ENCODE measurements around the gene EXOC4.

EXOC4 gene

GRCh38 chr7:134034652-134035051 is 781.8 kb downstream of the EXOC4 start:
- H3K4me1 Mint-ChIP-seq (ENCODE audit: low read depth in 2 of 2) = peaks cover 13 to 22% of the 10 kb centered on the region in 2 donors

GRCh38 chr7:134037991-134038390 is 785.1 kb downstream of the EXOC4 start:
- H3K4me3 Mint-ChIP-seq = no peak overlapping the region
- no peaks in the 10 kb centered on the region for H3K9me3 Mint-ChIP-seq
- H3K27ac Mint-ChIP-seq = no peak overlapping the region
- no peaks in the 10 kb centered on the region for H3K27me3 Mint-ChIP-seq
- H3K36me3 Mint-ChIP-seq (ENCODE audit: insufficient read depth) = no peaks in the 10 kb centered on the region
- no peaks in the 10 kb centered on the region for H3K4me1 Mint-ChIP-seq (ENCODE audit: low read depth in 2 of 2)
- DNase-seq (no peak), ATAC-seq (replicated peaks) (no peak)

More at GRCh38 chr7:134034652-134035051, 781.8 kb downstream of the EXOC4 start:
- Mint-ChIP-seq H3K36me3 (ENCODE audit: insufficient read depth) (no peaks in the 10 kb centered on the region), H3K27ac (no peak overlapping the region), H3K27me3 (no peaks in the 10 kb centered on the region), H3K9me3 (no peaks in the 10 kb centered on the region), H3K4me3 (no peak overlapping the region)
- no peak for DNase-seq
- no peak for ATAC-seq (replicated peaks)

GRCh38 chr7:134040988-134041387 is 788.1 kb downstream of the EXOC4 start:
- Mint-ChIP-seq H3K36me3 (ENCODE audit: insufficient read depth) (no peaks in the 10 kb centered on the region), H3K9me3 (no peaks in the 10 kb centered on the region), H3K27me3 (no peaks in the 10 kb centered on the region), H3K4me3 (no peak overlapping the region), H3K4me1 (ENCODE audit: low read depth in 2 of 2) (no peaks in the 10 kb centered on the region), H3K27ac (no peak overlapping the region)
- DNase-seq = no peak
- ATAC-seq (replicated peaks) = no peak

- Mint-ChIP-seq H3K4me1 (ENCODE audit: low read depth in 2 of 2) (no peaks in the 10 kb centered on the region), H3K4me3 (no peak overlapping the region), H3K27ac (no peak overlapping the region), H3K36me3 (ENCODE audit: insufficient read depth) (no peaks in the 10 kb centered on the region), H3K9me3 (no peaks in the 10 kb centered on the region), H3K27me3 (no peaks in the 10 kb centered on the region)
- DNase-seq (no peak), ATAC-seq (replicated peaks) (no peak)
These were observed 788.6 kb downstream of the EXOC4 start for GRCh38 chr7:134041477-134041876.

GRCh38 chr7:134042307-134042706 is 789.4 kb downstream of the EXOC4 start:
- H3K27ac Mint-ChIP-seq = no peak overlapping the region
- no peaks in the 10 kb centered on the region for H3K36me3 Mint-ChIP-seq (ENCODE audit: insufficient read depth)
- H3K4me3 Mint-ChIP-seq = no peak overlapping the region
- ATAC-seq (replicated peaks) (no peak), DNase-seq (no peak)
- H3K4me1 Mint-ChIP-seq (ENCODE audit: low read depth in 2 of 2) = no peaks in the 10 kb centered on the region
- no peaks in the 10 kb centered on the region for H3K9me3 Mint-ChIP-seq
- no peaks in the 10 kb centered on the region for H3K27me3 Mint-ChIP-seq

- no peak overlapping the region for H3K27ac Mint-ChIP-seq
- no peaks in the 10 kb centered on the region for H3K4me1 Mint-ChIP-seq (ENCODE audit: low read depth in 2 of 2)
- DNase-seq (no peak), ATAC-seq (replicated peaks) (no peak)
- no peaks in the 10 kb centered on the region for H3K9me3 Mint-ChIP-seq
- no peaks in the 10 kb centered on the region for H3K36me3 Mint-ChIP-seq (ENCODE audit: insufficient read depth)
- H3K4me3 Mint-ChIP-seq = no peak overlapping the region
- no peaks in the 10 kb centered on the region for H3K27me3 Mint-ChIP-seq
These were observed 791.8 kb downstream of the EXOC4 start for GRCh38 chr7:134044682-134045081.

GRCh38 chr7:134045716-134046115 is 792.8 kb downstream of the EXOC4 start:
- no peak overlapping the region for H3K27ac Mint-ChIP-seq
- ATAC-seq (replicated peaks) (no peak), DNase-seq (no peak)
- no peak overlapping the region for H3K4me3 Mint-ChIP-seq
- H3K9me3 Mint-ChIP-seq = no peaks in the 10 kb centered on the region
- no peaks in the 10 kb centered on the region for H3K4me1 Mint-ChIP-seq (ENCODE audit: low read depth in 2 of 2)
- no peaks in the 10 kb centered on the region for H3K36me3 Mint-ChIP-seq (ENCODE audit: insufficient read depth)
- no peaks in the 10 kb centered on the region for H3K27me3 Mint-ChIP-seq

- Mint-ChIP-seq H3K9me3 (no peaks in the 10 kb centered on the region), H3K4me1 (ENCODE audit: low read depth in 2 of 2) (no peaks in the 10 kb centered on the region), H3K4me3 (no peak overlapping the region), H3K36me3 (ENCODE audit: insufficient read depth) (no peaks in the 10 kb centered on the region), H3K27ac (no peak overlapping the region), H3K27me3 (no peaks in the 10 kb centered on the region)
- ATAC-seq (replicated peaks) (no peak), DNase-seq (no peak)
These were observed 793.8 kb downstream of the EXOC4 start for GRCh38 chr7:134046594-134047128.

- H3K36me3 Mint-ChIP-seq (ENCODE audit: insufficient read depth) = no peaks in the 10 kb centered on the region
- no peaks in the 10 kb centered on the region for H3K9me3 Mint-ChIP-seq
- ATAC-seq (replicated peaks) (no peak), DNase-seq (no peak)
- H3K4me1 Mint-ChIP-seq (ENCODE audit: low read depth in 2 of 2) = no peaks in the 10 kb centered on the region
- H3K27me3 Mint-ChIP-seq = no peaks in the 10 kb centered on the region
- H3K27ac Mint-ChIP-seq = no peak overlapping the region
- no peak overlapping the region for H3K4me3 Mint-ChIP-seq
These were observed 794.8 kb downstream of the EXOC4 start for GRCh38 chr7:134047675-134048074.

- Mint-ChIP-seq H3K4me3 (no peak overlapping the region), H3K9me3 (no peaks in the 10 kb centered on the region), H3K36me3 (ENCODE audit: insufficient read depth) (no peaks in the 10 kb centered on the region), H3K27me3 (no peaks in the 10 kb centered on the region), H3K27ac (no peak overlapping the region), H3K4me1 (ENCODE audit: low read depth in 2 of 2) (no peaks in the 10 kb centered on the region)
- no peak for ATAC-seq (replicated peaks)
- no peak for DNase-seq
These were observed 795.3 kb downstream of the EXOC4 start for GRCh38 chr7:134048166-134048565.

- no peaks in the 10 kb centered on the region for H3K4me1 Mint-ChIP-seq (ENCODE audit: low read depth in 2 of 2)
- H3K9me3 Mint-ChIP-seq = no peaks in the 10 kb centered on the region
- no peaks in the 10 kb centered on the region for H3K36me3 Mint-ChIP-seq (ENCODE audit: insufficient read depth)
- ATAC-seq (replicated peaks) = no peak
- no peak overlapping the region for H3K4me3 Mint-ChIP-seq
- DNase-seq = no peak
- no peaks in the 10 kb centered on the region for H3K27me3 Mint-ChIP-seq
- no peak overlapping the region for H3K27ac Mint-ChIP-seq
These were observed 798.1 kb downstream of the EXOC4 start for GRCh38 chr7:134051020-134051419.

GRCh38 chr7:134056816-134057215 is 803.9 kb downstream of the EXOC4 start:
- Mint-ChIP-seq H3K4me1 (ENCODE audit: low read depth in 2 of 2) (no peaks in the 10 kb centered on the region), H3K27me3 (no peaks in the 10 kb centered on the region), H3K4me3 (no peak overlapping the region), H3K36me3 (ENCODE audit: insufficient read depth) (peaks cover 3% of the 10 kb centered on the region), H3K27ac (no peak overlapping the region), H3K9me3 (no peaks in the 10 kb centered on the region)
- ATAC-seq (replicated peaks) (no peak), DNase-seq (no peak)

- Mint-ChIP-seq H3K27me3 (no peaks in the 10 kb centered on the region), H3K9me3 (no peaks in the 10 kb centered on the region), H3K27ac (no peak overlapping the region), H3K4me3 (no peak overlapping the region), H3K4me1 (ENCODE audit: low read depth in 2 of 2) (no peaks in the 10 kb centered on the region), H3K36me3 (ENCODE audit: insufficient read depth) (peaks cover 3% of the 10 kb centered on the region)
- ATAC-seq (replicated peaks) (no peak), DNase-seq (no peak)
These were observed 805.6 kb downstream of the EXOC4 start for GRCh38 chr7:134058521-134058920.

- Mint-ChIP-seq H3K4me1 (ENCODE audit: low read depth in 2 of 2) (no peaks in the 10 kb centered on the region), H3K9me3 (no peaks in the 10 kb centered on the region), H3K27ac (no peak overlapping the region), H3K4me3 (no peak overlapping the region), H3K36me3 (ENCODE audit: insufficient read depth) (peaks cover 3% of the 10 kb centered on the region), H3K27me3 (no peaks in the 10 kb centered on the region)
- ATAC-seq (replicated peaks) (no peak), DNase-seq (no peak)
These were observed 806.1 kb downstream of the EXOC4 start for GRCh38 chr7:134058980-134059379.

- ATAC-seq (replicated peaks) = no peak
These were observed 807.0 kb downstream of the EXOC4 start for GRCh38 chr7:134059921-134060320.

More at GRCh38 chr7:134059921-134060320, 807.0 kb downstream of the EXOC4 start:
- no peaks in the 10 kb centered on the region for H3K4me1 Mint-ChIP-seq (ENCODE audit: low read depth in 2 of 2)
- H3K27ac Mint-ChIP-seq = no peak overlapping the region
- no peak for DNase-seq
- H3K4me3 Mint-ChIP-seq = no peak overlapping the region
- H3K9me3 Mint-ChIP-seq = no peaks in the 10 kb centered on the region
- H3K36me3 Mint-ChIP-seq (ENCODE audit: insufficient read depth) = peaks cover 3% of the 10 kb centered on the region
- no peaks in the 10 kb centered on the region for H3K27me3 Mint-ChIP-seq
